Panc1 (cell line): ENCODE data around the gene MAP1B.

ENCODE experiments used
- CTCF ChIP-seq: fragments of 450-650 bp; IDR thresholded peaks from 2 replicates; pipeline ENCODE4 v1.5.1; 2017; ENCODE audit warnings: mild to moderate bottlenecking
- POLR2AphosphoS5 ChIP-seq: IDR thresholded peaks from 2 replicates; pipeline ENCODE4 v1.6.1; 2012; ENCODE audit warnings: mild to moderate bottlenecking, low read depth, low read length, moderate library complexity
- SIN3A ChIP-seq: IDR thresholded peaks from 2 replicates; pipeline ENCODE4 v1.6.1; 2012; ENCODE audit warnings: low read depth, mild to moderate bottlenecking, low read length, moderate library complexity, borderline replicate concordance; ENCODE audit not compliant: insufficient read depth
- TCF7L2 ChIP-seq: IDR thresholded peaks from 2 replicates; pipeline ENCODE4 v1.6.1; 2011; ENCODE audit warnings: mild to moderate bottlenecking, low read depth, low read length, inconsistent platforms
- TF ChIP-seq, protein P1 (sequence below), 2 experiments: IDR thresholded peaks; 2 replicates each; pipeline ENCODE4 v1.6.1; 2011 to 2012; ENCODE audit warnings: low read depth in 2 of 2, control low read depth in 1 of 2, low read length in 1 of 2, mild to moderate bottlenecking in 1 of 2, moderate library complexity in 1 of 2; ENCODE audit not compliant: insufficient read depth in 1 of 2

- TF ChIP-seq CTCF: no peak
- no peak for TF ChIP-seq TCF7L2
- no peak for TF ChIP-seq POLR2AphosphoS5
- TF ChIP-seq, protein P1, sequence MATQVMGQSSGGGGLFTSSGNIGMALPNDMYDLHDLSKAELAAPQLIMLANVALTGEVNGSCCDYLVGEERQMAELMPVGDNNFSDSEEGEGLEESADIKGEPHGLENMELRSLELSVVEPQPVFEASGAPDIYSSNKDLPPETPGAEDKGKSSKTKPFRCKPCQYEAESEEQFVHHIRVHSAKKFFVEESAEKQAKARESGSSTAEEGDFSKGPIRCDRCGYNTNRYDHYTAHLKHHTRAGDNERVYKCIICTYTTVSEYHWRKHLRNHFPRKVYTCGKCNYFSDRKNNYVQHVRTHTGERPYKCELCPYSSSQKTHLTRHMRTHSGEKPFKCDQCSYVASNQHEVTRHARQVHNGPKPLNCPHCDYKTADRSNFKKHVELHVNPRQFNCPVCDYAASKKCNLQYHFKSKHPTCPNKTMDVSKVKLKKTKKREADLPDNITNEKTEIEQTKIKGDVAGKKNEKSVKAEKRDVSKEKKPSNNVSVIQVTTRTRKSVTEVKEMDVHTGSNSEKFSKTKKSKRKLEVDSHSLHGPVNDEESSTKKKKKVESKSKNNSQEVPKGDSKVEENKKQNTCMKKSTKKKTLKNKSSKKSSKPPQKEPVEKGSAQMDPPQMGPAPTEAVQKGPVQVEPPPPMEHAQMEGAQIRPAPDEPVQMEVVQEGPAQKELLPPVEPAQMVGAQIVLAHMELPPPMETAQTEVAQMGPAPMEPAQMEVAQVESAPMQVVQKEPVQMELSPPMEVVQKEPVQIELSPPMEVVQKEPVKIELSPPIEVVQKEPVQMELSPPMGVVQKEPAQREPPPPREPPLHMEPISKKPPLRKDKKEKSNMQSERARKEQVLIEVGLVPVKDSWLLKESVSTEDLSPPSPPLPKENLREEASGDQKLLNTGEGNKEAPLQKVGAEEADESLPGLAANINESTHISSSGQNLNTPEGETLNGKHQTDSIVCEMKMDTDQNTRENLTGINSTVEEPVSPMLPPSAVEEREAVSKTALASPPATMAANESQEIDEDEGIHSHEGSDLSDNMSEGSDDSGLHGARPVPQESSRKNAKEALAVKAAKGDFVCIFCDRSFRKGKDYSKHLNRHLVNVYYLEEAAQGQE (IDR thresholded peaks at IDR 0.05; ENCODE audit: insufficient read depth in 1 of 2, low read depth in 2 of 2, low read length in 1 of 2): no peak
- TF ChIP-seq SIN3A: no peak
These were observed 135.7 kb downstream of the MAP1B start for GRCh38 chr5:72242796-72243475.
